NCI-H146 treated with DMSO at 0.1 percent for 48 hours (cell line): ENCODE results near the gene RALGPS2.

ENCODE experiments used
- DNase-seq: peaks from one replicate; lab custom pipeline; 2025; ENCODE audit not compliant: unreplicated experiment; lab: John Stamatoyannopoulos, UW

Gene RALGPS2

GRCh38 chr1:178862416-178862815 is 137.4 kb downstream of the RALGPS2 start:
- DNase-seq, result no peak

- no peak for DNase-seq
These were observed 137.8 kb downstream of the RALGPS2 start for GRCh38 chr1:178862864-178863263.

GRCh38 chr1:178864326-178864725 is 139.3 kb downstream of the RALGPS2 start:
- no peak for DNase-seq

GRCh38 chr1:178867670-178868069 is 142.6 kb downstream of the RALGPS2 start:
- no peak for DNase-seq

GRCh38 chr1:178868706-178869105 is 143.7 kb downstream of the RALGPS2 start:
- DNase-seq, result no peak

GRCh38 chr1:178869119-178869697 is 144.2 kb downstream of the RALGPS2 start:
- no peak for DNase-seq

- no peak for DNase-seq
These were observed 145.2 kb downstream of the RALGPS2 start for GRCh38 chr1:178870221-178870620.

GRCh38 chr1:178870944-178871343 is 145.9 kb downstream of the RALGPS2 start, which contains the start of gene ANGPTL1:
TSS of gene ANGPTL1 (minus strand) at chr1:178871077. CDS start at chr1:178865776, 5,301 bp downstream.
- no peak for DNase-seq

GRCh38 chr1:178871551-178872320 is 146.7 kb downstream of the RALGPS2 start:
- no peak for DNase-seq

GRCh38 chr1:178874966-178875365 is 149.9 kb downstream of the RALGPS2 start:
- no peak for DNase-seq

GRCh38 chr1:178875936-178876335 is 150.9 kb downstream of the RALGPS2 start:
- DNase-seq, result no peak

GRCh38 chr1:178877896-178878295 is 152.9 kb downstream of the RALGPS2 start:
- no peak for DNase-seq

GRCh38 chr1:178881950-178882349 is 156.9 kb downstream of the RALGPS2 start:
- no peak for DNase-seq

- DNase-seq, result no peak
These were observed 160.8 kb downstream of the RALGPS2 start for GRCh38 chr1:178885869-178886268.

- no peak for DNase-seq
These were observed 161.5 kb downstream of the RALGPS2 start for GRCh38 chr1:178886551-178886950.

GRCh38 chr1:178895928-178896327 is 170.9 kb downstream of the RALGPS2 start:
- no peak for DNase-seq

- no peak for DNase-seq
These were observed 173.4 kb downstream of the RALGPS2 start for GRCh38 chr1:178898401-178898800.

- DNase-seq, result no peak
These were observed 174.4 kb downstream of the RALGPS2 start for GRCh38 chr1:178899402-178899801.

GRCh38 chr1:178901482-178902125 is 176.6 kb downstream of the RALGPS2 start:
- no peak for DNase-seq

GRCh38 chr1:178908358-178908757 is 183.3 kb downstream of the RALGPS2 start:
- no peak for DNase-seq

GRCh38 chr1:178910023-178910422 is 185.0 kb downstream of the RALGPS2 start:
- no peak for DNase-seq

- DNase-seq, result no peak
These were observed 187.6 kb downstream of the RALGPS2 start for GRCh38 chr1:178912597-178912996.
